Epithelial cell of esophagus (primary cell): ENCODE data around the gene PERM1.

Source experiments
- DNase-seq: peaks from one replicate; pipeline ENCODE4 v3.0.0; 2010; ENCODE audit warnings: low read depth
- H3K4me3 ChIP-seq: 2 replicates; pipeline ENCODE4 v1.5.1; 2011; ENCODE audit warnings: mild to moderate bottlenecking, low read length, control low read depth
- TF ChIP-seq, protein P1 (sequence below): IDR thresholded peaks from 2 replicates; pipeline ENCODE4 v1.5.1; 2011; ENCODE audit warnings: low read depth, mild to moderate bottlenecking, low read length, control low read depth, inconsistent platforms; ENCODE audit not compliant: insufficient read depth; ENCODE audit errors: missing control alignments

The PERM1 gene

DNA sequence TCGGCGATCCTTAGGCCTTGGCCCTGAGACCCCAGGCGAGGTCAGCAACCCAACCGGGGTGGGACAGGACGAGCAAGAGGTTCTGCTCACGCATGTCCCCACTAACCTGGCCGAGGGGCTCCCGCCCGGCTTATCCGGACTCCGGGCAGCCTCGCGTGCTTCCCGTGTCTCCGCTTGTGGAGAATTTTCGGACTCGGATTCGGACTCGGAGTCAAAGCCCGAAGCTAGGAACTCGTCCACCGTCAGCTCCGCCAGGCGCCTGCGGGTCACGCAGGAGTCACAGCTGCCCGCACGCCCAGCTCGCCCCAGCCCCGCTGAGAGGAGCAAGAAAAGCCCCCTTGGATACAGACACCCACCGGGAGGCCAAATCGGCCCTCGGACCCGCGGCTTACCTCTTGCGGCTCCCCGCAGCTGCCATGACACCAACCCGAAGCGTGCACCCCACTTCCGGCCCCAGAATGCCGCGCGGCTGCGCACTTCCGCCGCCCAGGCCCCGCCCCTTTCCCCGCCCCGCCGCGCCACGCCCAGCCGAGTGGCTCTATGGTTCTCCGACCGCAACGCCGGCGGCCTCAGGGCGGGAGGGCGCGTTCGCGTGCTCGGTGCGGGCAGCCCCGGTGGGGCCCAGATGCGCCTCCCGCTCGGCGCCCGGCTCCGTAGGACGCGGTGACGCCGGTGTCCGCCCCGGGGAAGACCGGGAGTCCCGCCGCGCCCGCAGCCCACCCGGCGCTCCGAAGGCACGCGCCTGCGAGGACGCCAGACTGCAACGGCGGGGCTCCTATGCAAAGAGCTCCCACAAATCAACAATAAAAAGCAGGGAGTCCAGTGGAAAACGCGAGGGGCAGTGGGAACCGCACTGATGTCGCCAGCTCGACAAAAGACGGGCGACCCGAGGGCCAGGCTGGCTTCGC lies 22.8 kb downstream of the PERM1 start, which contains the start of gene NOC2L:
Gene NOC2L (minus strand): TSS at position 434 of the 908 bp plus-strand sequence. CDS start 16 bp downstream, at position 418.
- TF ChIP-seq, protein P1, sequence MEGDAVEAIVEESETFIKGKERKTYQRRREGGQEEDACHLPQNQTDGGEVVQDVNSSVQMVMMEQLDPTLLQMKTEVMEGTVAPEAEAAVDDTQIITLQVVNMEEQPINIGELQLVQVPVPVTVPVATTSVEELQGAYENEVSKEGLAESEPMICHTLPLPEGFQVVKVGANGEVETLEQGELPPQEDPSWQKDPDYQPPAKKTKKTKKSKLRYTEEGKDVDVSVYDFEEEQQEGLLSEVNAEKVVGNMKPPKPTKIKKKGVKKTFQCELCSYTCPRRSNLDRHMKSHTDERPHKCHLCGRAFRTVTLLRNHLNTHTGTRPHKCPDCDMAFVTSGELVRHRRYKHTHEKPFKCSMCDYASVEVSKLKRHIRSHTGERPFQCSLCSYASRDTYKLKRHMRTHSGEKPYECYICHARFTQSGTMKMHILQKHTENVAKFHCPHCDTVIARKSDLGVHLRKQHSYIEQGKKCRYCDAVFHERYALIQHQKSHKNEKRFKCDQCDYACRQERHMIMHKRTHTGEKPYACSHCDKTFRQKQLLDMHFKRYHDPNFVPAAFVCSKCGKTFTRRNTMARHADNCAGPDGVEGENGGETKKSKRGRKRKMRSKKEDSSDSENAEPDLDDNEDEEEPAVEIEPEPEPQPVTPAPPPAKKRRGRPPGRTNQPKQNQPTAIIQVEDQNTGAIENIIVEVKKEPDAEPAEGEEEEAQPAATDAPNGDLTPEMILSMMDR = no peak
- peak; percentile 92 for DNase-seq

DNA sequence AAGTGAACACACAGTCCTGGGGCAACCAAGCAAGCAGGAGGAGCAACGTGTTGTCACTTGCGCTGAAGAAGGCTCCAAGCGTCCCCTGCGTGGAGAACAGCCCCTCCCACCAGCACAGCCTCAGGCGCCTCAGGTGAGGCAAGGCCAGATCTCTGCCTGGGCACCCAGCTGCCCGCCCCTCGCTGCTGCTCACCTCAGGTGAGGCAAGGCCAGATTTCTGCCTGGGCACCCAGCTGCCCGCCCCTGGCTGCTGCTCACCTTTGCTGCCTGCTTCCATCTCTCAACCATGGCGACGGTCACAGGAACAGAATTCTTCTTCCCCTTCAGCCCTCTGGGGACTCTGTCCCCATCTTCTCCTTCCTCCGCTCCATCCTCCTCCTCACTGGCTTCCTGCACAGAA lies 25.3 kb downstream of the PERM1 start:
- TF ChIP-seq, protein P1 = no peak
- DNase-seq = no peak
- H3K4me3 ChIP-seq = no peak overlapping the region

More for the DNA sequence above, 22.8 kb downstream of the PERM1 start, which contains the start of gene NOC2L:
- H3K4me3 ChIP-seq = peak within 1 kb of the TSS; percentile 99

DNA sequence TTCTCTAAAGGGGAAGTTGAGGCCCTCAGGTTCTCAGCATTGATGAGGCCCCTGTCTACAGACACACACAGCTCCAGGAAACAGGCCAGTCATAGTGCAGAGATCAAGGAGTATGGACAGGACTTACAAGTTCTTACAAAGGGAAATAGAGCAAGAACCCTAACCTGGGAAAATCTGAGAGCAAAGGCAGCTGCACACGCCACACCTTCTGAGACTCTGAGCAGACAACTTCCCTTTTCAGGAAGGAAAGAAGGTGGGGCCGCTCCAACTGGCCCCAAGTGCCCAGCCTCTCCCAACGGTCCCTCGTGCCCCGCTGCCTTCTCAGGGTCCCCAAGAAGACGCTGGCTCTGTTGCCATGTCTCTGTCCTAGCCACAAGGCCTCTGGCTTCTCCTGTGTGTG lies 26.4 kb downstream of the PERM1 start:
- DNase-seq = no peak
- TF ChIP-seq, protein P1 = no peak
- H3K4me3 ChIP-seq = no peak overlapping the region

DNA sequence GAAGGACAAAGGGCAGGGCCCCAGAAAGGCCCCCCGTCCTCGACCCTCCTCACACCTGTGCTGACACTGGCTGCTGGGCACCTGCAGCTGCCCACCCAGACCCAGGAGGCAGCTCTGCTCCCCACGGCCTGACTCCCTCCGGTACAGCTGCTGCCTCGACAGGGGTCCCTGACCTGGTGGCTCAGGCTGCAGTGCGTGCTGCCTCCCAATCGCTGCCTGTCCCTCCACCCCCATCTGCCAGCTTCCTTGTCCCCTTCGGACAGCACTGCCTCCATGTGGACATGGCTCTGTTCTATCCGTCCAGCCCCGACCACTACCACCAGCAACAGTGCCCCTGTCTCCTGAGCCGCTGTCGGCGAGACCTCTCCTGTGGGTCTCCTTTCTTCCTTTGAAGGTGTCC lies 27.0 kb downstream of the PERM1 start:
- DNase-seq = no peak
- TF ChIP-seq, protein P1 = no peak
- H3K4me3 ChIP-seq = no peak overlapping the region

DNA sequence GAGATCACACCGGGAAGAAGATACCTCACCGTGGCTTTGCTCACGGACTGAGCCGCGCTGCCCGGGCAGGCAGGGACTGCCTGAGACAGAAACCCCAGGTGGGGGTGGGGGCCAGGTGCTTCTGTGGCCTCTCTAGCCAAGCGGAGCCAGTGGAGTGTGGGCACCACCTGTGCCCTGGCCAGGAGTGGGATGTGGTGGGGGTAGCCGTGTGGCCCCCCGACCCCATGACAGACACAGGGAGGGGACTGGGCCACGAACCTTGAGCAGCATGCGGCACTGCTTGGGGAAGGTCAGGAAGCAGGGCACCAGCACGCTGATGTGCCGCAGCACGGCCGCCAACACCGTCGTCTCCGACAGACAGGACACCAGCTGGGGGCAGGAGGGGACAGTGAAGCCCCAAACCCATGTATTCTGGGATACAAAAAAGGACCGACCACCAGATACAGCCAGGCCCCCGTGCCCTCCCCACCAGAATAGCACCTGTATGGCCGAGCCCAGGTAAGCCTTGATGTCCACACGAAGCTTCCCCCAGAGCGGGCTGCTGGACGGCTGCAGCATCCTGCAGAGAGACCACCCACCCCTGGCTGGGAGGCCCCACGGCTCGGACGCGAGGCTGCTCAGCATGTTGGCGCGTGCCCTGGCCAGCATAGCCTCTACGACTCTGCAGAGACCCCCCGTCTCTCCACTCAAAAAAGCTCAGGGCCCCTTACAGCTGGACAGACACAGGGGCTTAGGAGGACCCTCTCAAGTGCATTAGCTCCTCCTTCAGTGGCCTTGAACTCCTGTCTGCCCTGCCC lies 28.2 kb downstream of the PERM1 start:
- no peak overlapping the region for H3K4me3 ChIP-seq
- TF ChIP-seq, protein P1 = no peak
- no peak for DNase-seq

DNA sequence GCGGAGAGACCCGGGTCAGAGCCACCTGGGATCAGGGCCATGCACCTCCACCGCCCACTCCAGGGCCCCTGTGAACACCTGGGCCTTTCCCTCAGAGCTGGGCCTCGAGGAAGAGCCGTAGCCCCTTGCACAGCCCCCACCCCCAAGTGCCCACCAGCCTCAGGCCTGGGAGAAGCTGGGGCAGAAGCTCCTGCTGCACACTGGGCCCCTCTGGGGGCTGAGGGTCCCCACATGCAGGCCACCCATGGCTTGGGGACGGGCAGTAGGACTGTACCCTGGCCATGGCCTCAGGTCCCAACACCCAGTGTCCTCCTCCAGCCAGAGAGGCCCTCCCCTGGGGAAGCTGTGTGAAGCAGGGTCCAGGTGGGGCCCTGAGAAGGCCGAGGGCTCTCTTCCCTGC lies 29.3 kb downstream of the PERM1 start:
- no peak for DNase-seq
- TF ChIP-seq, protein P1 = no peak
- no peak overlapping the region for H3K4me3 ChIP-seq
